OCI-LY7 (cell line): ENCODE results near the gene HMOX1. TPM values are rescaled to one million over a fixed set of nuclear protein-coding genes. Genes with fewer than 3 reads are reported as not detected.

Source experiments
- BruUV-seq: library from RNA; stranded (reverse); fragments of 400-500 nt; replicated peaks from 2 replicates; lab custom pipeline; 2021; lab: Mats Ljungman, UMichigan
- CTCF ChIA-PET: fragments of 300-600 bp; sonication (Branson Sonifier 250); formaldehyde crosslinking; loops from one replicate; lab custom pipeline; 2022; ENCODE audit warnings: antibody characterized with exemption; ENCODE audit not compliant: unreplicated experiment; lab: Charles Lee
- POLR2A ChIA-PET: fragments of 300-600 bp; sonication (Branson Sonifier 250); formaldehyde crosslinking; loops from one replicate; lab custom pipeline; 2022; ENCODE audit warnings: antibody characterized with exemption; lab: Charles Lee
- DNase-seq: peaks from one replicate; pipeline ENCODE4 v3.0.0-alpha.2; 2015; ENCODE audit warnings: low spot score
- H2AFZ ChIP-seq: fragments of 200-600 bp; sonication (generic), shearing (Covaris generic); 2 replicates; pipeline ENCODE4 v1.6.1; 2014; ENCODE audit warnings: mild to moderate bottlenecking, antibody characterized with exemption, low read length, moderate library complexity
- H3K27ac ChIP-seq: fragments of 200-600 bp; sonication (generic); 2 replicates; pipeline ENCODE4 v1.5.1; 2014; ENCODE audit warnings: mixed run types, low read depth, mild to moderate bottlenecking, moderate library complexity, low read length, inconsistent platforms; ENCODE audit not compliant: poor library complexity, severe bottlenecking
- H3K36me3 ChIP-seq: fragments of 200-600 bp; sonication (generic); 2 replicates; pipeline ENCODE4 v1.6.1; 2014; ENCODE audit warnings: mild to moderate bottlenecking, antibody characterized with exemption, low read length, moderate library complexity, mixed read lengths; ENCODE audit not compliant: insufficient read depth
- H3K4me1 ChIP-seq: fragments of 200-600 bp; sonication (generic); 2 replicates; pipeline ENCODE4 v1.5.1; 2014; ENCODE audit warnings: mild to moderate bottlenecking, low read length; ENCODE audit not compliant: insufficient read depth, poor library complexity, severe bottlenecking
- H3K4me2 ChIP-seq: fragments of 200-600 bp; sonication (generic); 2 replicates; pipeline ENCODE4 v1.6.1; 2014; ENCODE audit warnings: mild to moderate bottlenecking, low read length
- H3K4me3 ChIP-seq: fragments of 200-600 bp; sonication (generic); 2 replicates; pipeline ENCODE4 v1.5.1; 2014; ENCODE audit warnings: mild to moderate bottlenecking, low read depth, low read length; ENCODE audit not compliant: poor library complexity, severe bottlenecking
- H3K79me2 ChIP-seq: fragments of 200-600 bp; sonication (generic); 2 replicates; pipeline ENCODE4 v1.6.1; 2016; ENCODE audit warnings: low read depth, mild to moderate bottlenecking, low read length, moderate library complexity, mixed read lengths; ENCODE audit not compliant: insufficient read depth
- H3K9me2 ChIP-seq: fragments of 200-600 bp; sonication (generic); 2 replicates; pipeline ENCODE4 v1.6.1; 2016; ENCODE audit warnings: mild to moderate bottlenecking, low read length, mixed read lengths; ENCODE audit not compliant: insufficient read depth
- H3K9me3 ChIP-seq: fragments of 200-600 bp; sonication (generic); 2 replicates; pipeline ENCODE4 v1.6.1; 2014; ENCODE audit warnings: mild to moderate bottlenecking, mixed run types, low read length, mixed read lengths
- H4K20me1 ChIP-seq: fragments of 200-600 bp; sonication (generic); 2 replicates; pipeline ENCODE4 v1.6.1; 2014; ENCODE audit warnings: mild to moderate bottlenecking, antibody characterized with exemption, low read length, moderate library complexity, mixed read lengths; ENCODE audit not compliant: insufficient read depth
- EZH2phosphoT487 ChIP-seq: fragments of 200-600 bp; sonication (generic); IDR thresholded peaks from 2 replicates; pipeline ENCODE4 v1.6.1; 2018; ENCODE audit warnings: low read depth, borderline replicate concordance, mild to moderate bottlenecking, mixed run types, antibody characterized with exemption, low read length, moderate library complexity, mixed read lengths
- intact Hi-C: fragments of 100-400 bp; cut with micrococcal nuclease; formaldehyde crosslinking; loops from one replicate; pipeline ENCODE4 v1.10.0; 2022; ENCODE audit not compliant: unreplicated experiment
- total RNA-seq, 2 experiments: library from RNA; depleted of rRNA in 1 of 2; stranded (reverse); fragments of >200 nt in 1 of 2; shearing (Covaris generic) in 1 of 2; gene quantifications; 2 replicates each; pipeline ENCODE4 v1.2.3, GENCODE V29; 2014 to 2022
- TF ChIP-seq, protein P1 (sequence below): fragments of 200-600 bp; sonication (generic); conservative IDR thresholded peaks from 2 replicates; pipeline ENCODE4 v1.5.1; 2014; ENCODE audit warnings: mild to moderate bottlenecking, antibody characterized with exemption, low read length, moderate library complexity, mixed read lengths

Gene HMOX1
- total RNA-seq, 2 experiments from 2014 or later, result 2.2 to 13.9 TPM

GRCh38 chr22:35345808-35346505 lies 34.9 kb upstream of the HMOX1 start:
- ChIA-PET CTCF (interaction anchor here (0.7 kb wide), 1 partner anchor 11 kb away, joined by 6 read pairs; no protein-coding TSS in a partner anchor), POLR2A (interaction anchor here (0.6 kb wide), 1 partner anchor 1185 kb away, joined by 3 read pairs; no protein-coding TSS in a partner anchor)
- H3K9me3 ChIP-seq, result peaks cover 10% of the 10 kb centered on the region; the same call in 1 of the 2 replicates
- no peak overlapping the region for H2AFZ ChIP-seq
- H3K4me2 ChIP-seq, result 0 out of 2 replicates have a peak overlapping the region, but pooled peaks have one; percentile 42
- H3K4me3 ChIP-seq, result no peak overlapping the region
- H3K79me2 ChIP-seq, result no peaks in the 10 kb centered on the region
- intact Hi-C loops, result no loop called here
- no peaks in the 10 kb centered on the region for H4K20me1 ChIP-seq
- no peak for DNase-seq
- H3K36me3 ChIP-seq, result peaks cover 16% of the 10 kb centered on the region
- no TSS peak for BruUV-seq
- TF ChIP-seq, protein P1, sequence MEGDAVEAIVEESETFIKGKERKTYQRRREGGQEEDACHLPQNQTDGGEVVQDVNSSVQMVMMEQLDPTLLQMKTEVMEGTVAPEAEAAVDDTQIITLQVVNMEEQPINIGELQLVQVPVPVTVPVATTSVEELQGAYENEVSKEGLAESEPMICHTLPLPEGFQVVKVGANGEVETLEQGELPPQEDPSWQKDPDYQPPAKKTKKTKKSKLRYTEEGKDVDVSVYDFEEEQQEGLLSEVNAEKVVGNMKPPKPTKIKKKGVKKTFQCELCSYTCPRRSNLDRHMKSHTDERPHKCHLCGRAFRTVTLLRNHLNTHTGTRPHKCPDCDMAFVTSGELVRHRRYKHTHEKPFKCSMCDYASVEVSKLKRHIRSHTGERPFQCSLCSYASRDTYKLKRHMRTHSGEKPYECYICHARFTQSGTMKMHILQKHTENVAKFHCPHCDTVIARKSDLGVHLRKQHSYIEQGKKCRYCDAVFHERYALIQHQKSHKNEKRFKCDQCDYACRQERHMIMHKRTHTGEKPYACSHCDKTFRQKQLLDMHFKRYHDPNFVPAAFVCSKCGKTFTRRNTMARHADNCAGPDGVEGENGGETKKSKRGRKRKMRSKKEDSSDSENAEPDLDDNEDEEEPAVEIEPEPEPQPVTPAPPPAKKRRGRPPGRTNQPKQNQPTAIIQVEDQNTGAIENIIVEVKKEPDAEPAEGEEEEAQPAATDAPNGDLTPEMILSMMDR, result no peak
- no peak for TF ChIP-seq EZH2phosphoT487
- H3K4me1 ChIP-seq, result peaks cover 58% of the 10 kb centered on the region
- no peaks in the 10 kb centered on the region for H3K9me2 ChIP-seq
- no peak overlapping the region for H3K27ac ChIP-seq

DNA sequence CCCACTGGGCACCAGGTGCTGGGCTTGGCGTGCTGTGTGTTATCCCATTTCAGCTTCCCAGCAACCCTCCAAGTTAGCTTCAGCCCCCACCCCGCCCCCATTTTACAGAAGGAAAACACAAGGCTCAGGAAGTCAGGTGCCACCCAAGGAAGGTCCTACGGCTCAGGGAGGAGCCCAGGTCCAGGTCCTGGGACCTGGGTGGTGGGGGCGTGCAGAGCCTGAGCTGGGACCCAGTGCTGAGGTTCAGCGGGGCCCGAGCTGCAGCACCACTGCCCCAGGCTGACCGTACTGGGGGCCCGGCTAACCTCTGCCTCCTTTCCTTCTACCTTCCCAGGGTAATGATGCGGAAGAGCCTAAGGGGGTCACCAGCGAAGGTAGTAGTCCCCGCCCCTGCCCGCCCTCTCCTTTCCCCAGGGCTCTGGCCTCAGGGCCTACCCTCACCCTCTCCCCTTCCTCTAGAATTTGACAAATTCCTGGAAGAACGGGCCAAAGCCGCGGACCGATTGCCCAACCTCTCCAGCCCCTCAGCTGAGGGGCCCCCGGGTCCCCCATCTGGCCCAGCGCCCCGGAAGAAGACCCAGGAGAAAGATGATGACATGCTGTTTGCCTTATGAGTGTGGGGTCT lies 34.2 kb upstream of the HMOX1 start:
- peaks cover 10% of the 10 kb centered on the region; the same call in 1 of the 2 replicates for H3K9me3 ChIP-seq
- peaks cover 14% of the 10 kb centered on the region for H3K36me3 ChIP-seq
- H3K9me2 ChIP-seq, result no peaks in the 10 kb centered on the region
- H3K27ac ChIP-seq, result no peak overlapping the region
- TF ChIP-seq, protein P1, result no peak
- no peak for TF ChIP-seq EZH2phosphoT487
- no peak overlapping the region for H3K4me2 ChIP-seq
- H2AFZ ChIP-seq, result no peak overlapping the region
- BruUV-seq, result no TSS peak
- POLR2A ChIA-PET, result no interaction called here
- H3K4me1 ChIP-seq, result peaks cover 58% of the 10 kb centered on the region
- intact Hi-C loops, result no loop called here
- H4K20me1 ChIP-seq, result no peaks in the 10 kb centered on the region
- no peak for DNase-seq
- no peak overlapping the region for H3K4me3 ChIP-seq
- CTCF ChIA-PET, result interaction anchor here (0.7 kb wide), 1 partner anchor 10 kb away, joined by 6 read pairs; no protein-coding TSS in a partner anchor
- no peaks in the 10 kb centered on the region for H3K79me2 ChIP-seq

GRCh38 chr22:35347462-35347861 lies 33.4 kb upstream of the HMOX1 start:
- Histone ChIP-seq H3K4me3 (no peak overlapping the region), H3K9me2 (no peaks in the 10 kb centered on the region), H3K27ac (no peak overlapping the region), H2AFZ (no peak overlapping the region), H3K79me2 (no peaks in the 10 kb centered on the region), H3K4me1 (peaks cover 58% of the 10 kb centered on the region), H3K9me3 (peaks cover 10% of the 10 kb centered on the region; the same call in 1 of the 2 replicates), H3K36me3 (peaks cover 14% of the 10 kb centered on the region), H3K4me2 (no peak overlapping the region), H4K20me1 (no peaks in the 10 kb centered on the region)
- ChIA-PET CTCF (no interaction called here), POLR2A (no interaction called here)
- TF ChIP-seq, protein P1, result no peak
- TF ChIP-seq EZH2phosphoT487, result no peak
- intact Hi-C loops, result no loop called here
- no peak for DNase-seq
- BruUV-seq, result no TSS peak
